Epithelial cell of proximal tubule (primary cell): ENCODE results near the gene DUT. TPM values are rescaled to one million over a fixed set of nuclear protein-coding genes. Genes with fewer than 3 reads are reported as not detected.

Experiments used
- DNase-seq: peaks from one replicate; pipeline ENCODE4 v3.0.0-alpha.2; 2011; ENCODE audit warnings: low read depth
- H3K4me3 ChIP-seq: 2 replicates; pipeline ENCODE4 v1.5.1; 2011; ENCODE audit warnings: low read depth, mild to moderate bottlenecking, low read length
- total RNA-seq: library from RNA; depleted of rRNA; stranded (reverse); fragments of >200 nt; gene quantifications from 2 replicates; pipeline ENCODE4 v1.2.3, GENCODE V29; 2015
- TF ChIP-seq, protein P1 (sequence below): conservative IDR thresholded peaks from 2 replicates; pipeline ENCODE4 v1.5.1; 2012; ENCODE audit warnings: low read depth, mild to moderate bottlenecking, low read length

DUT gene
- total RNA-seq, 1 donor from 2014 or later, result 158 TPM

DNA sequence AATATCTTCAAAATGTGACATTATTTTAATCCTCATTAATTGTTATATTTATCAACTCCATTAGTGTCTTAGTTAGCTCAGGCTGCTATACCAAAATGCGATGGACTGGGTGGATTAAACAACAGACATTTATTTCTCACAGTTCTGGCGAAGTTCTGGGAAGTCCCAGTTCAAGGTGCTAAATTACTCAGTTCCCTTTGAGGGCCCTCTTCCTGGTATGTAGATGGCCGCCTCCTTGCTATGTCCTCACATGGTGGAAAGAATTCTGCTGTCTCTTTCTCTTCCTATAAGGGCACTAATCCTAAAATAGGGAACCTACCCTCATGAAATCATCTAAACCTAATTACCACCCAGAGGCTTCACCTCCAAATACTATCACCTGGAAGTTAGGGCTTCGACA, 38.8 kb upstream of the DUT start:
- H3K4me3 ChIP-seq, result no peak overlapping the region
- TF ChIP-seq, protein P1, sequence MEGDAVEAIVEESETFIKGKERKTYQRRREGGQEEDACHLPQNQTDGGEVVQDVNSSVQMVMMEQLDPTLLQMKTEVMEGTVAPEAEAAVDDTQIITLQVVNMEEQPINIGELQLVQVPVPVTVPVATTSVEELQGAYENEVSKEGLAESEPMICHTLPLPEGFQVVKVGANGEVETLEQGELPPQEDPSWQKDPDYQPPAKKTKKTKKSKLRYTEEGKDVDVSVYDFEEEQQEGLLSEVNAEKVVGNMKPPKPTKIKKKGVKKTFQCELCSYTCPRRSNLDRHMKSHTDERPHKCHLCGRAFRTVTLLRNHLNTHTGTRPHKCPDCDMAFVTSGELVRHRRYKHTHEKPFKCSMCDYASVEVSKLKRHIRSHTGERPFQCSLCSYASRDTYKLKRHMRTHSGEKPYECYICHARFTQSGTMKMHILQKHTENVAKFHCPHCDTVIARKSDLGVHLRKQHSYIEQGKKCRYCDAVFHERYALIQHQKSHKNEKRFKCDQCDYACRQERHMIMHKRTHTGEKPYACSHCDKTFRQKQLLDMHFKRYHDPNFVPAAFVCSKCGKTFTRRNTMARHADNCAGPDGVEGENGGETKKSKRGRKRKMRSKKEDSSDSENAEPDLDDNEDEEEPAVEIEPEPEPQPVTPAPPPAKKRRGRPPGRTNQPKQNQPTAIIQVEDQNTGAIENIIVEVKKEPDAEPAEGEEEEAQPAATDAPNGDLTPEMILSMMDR, result no peak
- DNase-seq, result no peak

DNA sequence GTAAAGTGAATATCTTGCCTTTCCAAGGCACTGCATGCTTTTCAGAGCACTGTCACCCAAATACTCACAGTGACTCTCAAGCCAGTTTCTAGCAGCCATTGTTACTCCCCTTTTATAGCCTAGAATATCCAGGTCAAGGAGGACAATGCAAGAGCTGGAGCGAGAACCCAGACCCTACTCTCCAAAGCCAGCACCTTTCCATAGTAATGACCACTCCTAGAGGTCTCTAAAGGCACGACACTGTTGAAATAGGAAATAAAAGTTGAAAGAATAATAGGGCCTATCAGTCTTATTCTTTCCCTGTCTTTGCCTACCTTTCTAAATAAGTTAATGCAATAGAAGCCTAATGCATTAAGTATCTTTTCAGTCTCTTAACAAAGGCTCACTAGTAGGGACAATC, 33.6 kb upstream of the DUT start:
- H3K4me3 ChIP-seq, result no peak overlapping the region
- DNase-seq, result no peak
- TF ChIP-seq, protein P1, result no peak

DNA sequence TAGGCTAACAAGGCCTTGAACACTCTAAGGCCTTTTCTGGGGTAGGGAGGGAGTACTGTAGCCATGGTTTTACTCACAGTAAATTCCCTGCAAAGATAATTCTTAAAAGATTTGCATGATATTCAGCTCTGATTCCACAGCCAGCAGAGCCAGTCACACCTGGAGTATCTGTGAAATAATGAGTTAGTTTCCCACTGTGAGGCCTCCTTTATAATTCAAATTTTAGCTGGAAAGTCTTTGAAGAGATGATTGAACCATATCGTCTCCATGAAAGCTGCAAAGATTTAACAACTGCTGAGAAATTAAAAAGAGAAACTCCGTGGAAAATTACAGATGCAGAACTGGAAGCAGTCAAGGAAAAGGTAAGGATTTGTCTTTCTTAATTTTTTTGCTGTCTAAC, 32.3 kb upstream of the DUT start:
- DNase-seq, result no peak
- no peak overlapping the region for H3K4me3 ChIP-seq
- TF ChIP-seq, protein P1, result no peak

DNA sequence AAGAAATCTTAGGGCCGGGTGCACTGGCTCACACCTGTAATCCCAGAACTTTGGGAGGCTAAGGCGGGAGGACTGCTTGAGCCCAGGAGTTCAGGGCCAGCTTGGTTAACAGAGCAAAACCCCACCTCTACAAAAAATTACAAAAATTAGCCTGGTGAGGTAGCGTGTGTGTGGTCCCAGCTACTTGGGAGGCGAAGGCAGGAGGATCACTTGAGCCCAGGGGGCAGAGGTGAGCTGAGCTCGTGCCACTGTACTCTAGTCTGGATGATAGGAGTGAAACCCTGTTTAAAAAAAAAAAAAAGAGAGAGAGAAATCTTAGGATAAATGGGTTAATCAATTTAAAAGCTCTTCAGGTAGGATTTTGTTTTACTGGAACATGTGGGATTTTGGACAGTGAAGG, 31.2 kb upstream of the DUT start:
- TF ChIP-seq, protein P1, result no peak
- H3K4me3 ChIP-seq, result no peak overlapping the region
- DNase-seq, result no peak

DNA sequence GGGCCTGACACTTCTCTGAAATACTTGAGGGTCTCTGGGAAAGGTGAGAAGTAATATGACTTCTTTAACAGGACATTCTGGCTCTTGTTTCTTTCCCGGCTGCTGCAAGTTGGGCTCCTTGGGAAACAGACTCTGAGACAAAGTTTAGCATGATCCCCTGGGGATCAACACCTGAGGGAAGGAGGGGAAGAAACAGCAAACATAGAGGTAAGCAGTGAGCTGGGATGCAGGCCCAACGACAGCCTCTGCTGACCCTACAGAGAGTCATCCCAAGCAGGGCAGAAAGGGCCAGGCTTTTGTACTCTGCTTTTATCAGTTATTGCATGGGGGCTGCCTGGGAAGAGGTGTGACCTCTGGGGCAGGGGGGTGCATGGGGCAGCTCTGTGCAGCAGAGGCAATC, 26.8 kb upstream of the DUT start:
- TF ChIP-seq, protein P1, result no peak
- no peak overlapping the region for H3K4me3 ChIP-seq
- DNase-seq, result no peak

DNA sequence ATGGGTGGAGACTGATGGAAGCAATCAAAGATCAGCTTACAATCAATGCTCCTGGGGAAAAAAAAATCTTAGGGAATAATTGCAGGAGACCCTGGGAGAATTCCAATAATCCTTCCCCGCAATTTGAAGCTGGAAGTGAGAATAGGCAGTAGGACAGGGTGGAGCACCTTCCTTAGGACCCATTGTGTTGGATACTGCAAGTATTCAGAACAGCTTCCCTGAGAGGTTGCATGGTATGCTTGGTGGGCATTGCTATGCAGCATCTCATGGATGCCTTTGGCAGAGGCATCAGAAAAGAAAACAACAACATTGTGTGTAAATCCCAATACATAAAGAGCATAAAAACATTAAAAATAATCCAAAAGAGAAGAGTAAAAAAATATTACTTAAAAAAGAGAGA, 24.6 kb upstream of the DUT start:
- no peak overlapping the region for H3K4me3 ChIP-seq
- no peak for DNase-seq
- TF ChIP-seq, protein P1, result no peak

DNA sequence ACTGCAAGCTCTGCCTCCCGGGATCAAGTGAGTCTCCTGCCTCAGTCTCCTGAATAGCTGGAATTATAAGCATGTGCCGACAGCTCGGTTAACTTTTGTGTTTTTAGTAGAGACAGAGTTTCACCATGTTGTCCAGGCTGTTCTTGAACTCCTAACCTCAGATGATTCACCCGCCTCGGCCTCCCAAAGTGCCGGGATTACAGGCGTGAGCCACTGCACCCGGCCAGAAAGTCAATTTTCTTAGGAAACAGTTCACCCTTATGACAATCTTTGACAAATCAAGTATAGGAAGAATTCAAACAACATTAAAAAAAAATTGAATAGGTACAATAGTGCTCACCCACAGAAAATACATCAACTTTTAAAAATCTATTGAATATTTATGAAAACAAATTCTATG, 23.6 kb upstream of the DUT start:
- no peak for DNase-seq
- H3K4me3 ChIP-seq, result no peak overlapping the region
- TF ChIP-seq, protein P1, result no peak
